Cardiac septum (tissue), 1 donor: Measurements from ENCODE around the gene SYT2. TPM values are rescaled to one million over a fixed set of nuclear protein-coding genes. Genes with fewer than 3 reads are reported as not detected.
"Not testable (repeated sequence)": the region's sequence is repeated elsewhere in the genome, so short reads cannot be mapped to it uniquely, and the experiment has no call there.

Experiments used
- DNase-seq: peaks from one replicate; pipeline ENCODE4 v3.0.0-alpha.2; 2020; ENCODE audit warnings: low spot score
- intact Hi-C: fragments of 100-400 bp; cut with DNase I; formaldehyde crosslinking; loops from one replicate; pipeline ENCODE4 v1.14.0; 2022
- total RNA-seq: library from RNA; stranded (reverse); fragmentation: NEBNext Ultra II Directional; extraction: Animal tissue kit (Norgen Biotek cat#: 25700); gene quantifications from one replicate; pipeline ENCODE4 v1.2.1, GENCODE V29; 2021
- donor health status: DM: no; HTN: no; CAD: no.

SYT2 gene
- total RNA-seq, 1 donor from 2014 or later: not detected

- no peak for DNase-seq
- intact Hi-C loops: no loop called here
These were observed 56.2 kb downstream of the SYT2 start for GRCh38 chr1:202654079-202654478.

DNA sequence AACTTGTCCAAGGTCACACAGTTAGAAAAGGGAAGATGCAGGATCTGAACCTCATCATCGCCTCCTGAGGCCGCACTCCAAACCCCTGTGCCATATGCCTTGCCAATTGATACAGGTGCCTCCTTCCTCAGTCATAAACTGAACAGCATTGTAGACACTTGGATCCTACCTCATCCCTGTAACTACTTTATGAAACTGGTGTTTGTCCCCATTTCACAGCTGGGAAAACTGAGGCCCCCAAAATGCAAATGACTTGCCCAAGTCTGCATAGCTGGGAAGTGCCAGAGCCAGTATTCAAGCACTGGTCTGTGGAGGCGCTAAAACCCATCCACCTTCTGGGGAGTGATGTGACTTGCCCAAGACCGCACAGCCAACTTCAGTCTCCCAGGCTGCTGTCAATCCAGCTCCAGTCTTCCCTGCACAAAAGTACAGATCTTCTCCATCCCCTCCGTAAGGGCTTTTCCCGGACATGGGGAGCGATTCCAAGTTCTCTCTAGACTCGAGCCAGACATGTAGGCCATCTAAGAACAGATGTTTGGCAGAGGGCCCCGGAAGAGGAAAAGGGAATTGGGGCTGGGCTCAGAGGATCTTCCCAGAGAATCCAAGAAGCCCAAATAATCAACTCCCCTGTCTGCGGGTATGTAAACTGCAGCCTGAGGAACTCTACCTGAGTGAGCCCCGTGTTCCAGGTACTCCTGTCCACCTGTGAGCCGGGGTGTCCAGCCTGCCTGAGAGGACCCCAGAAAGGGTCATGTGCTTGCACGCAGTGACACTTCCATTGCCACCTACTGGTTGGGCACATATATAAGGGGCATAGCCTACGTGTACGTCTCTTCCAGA is 60.5 kb downstream of the SYT2 start:
- DNase-seq: no peak
- intact Hi-C loops: no loop called here

GRCh38 chr1:202648605-202649226 is 61.5 kb downstream of the SYT2 start:
- intact Hi-C loops: no loop called here
- DNase-seq: no peak

- intact Hi-C loops: no loop called here
These were observed 65.2 kb downstream of the SYT2 start for GRCh38 chr1:202645097-202645476.

GRCh38 chr1:202644219-202645096 is 65.8 kb downstream of the SYT2 start:
- DNase-seq: no peak
- intact Hi-C loops: no loop called here

More at GRCh38 chr1:202645097-202645476, 65.2 kb downstream of the SYT2 start:
- DNase-seq: no peak

- DNase-seq: no peak
- intact Hi-C loops: no loop called here
These were observed 66.6 kb downstream of the SYT2 start for GRCh38 chr1:202643397-202644218.

- intact Hi-C loops: no loop called here
- DNase-seq: no peak
These were observed 67.5 kb downstream of the SYT2 start for GRCh38 chr1:202642619-202643291.

GRCh38 chr1:202642212-202642611 is 68.0 kb downstream of the SYT2 start:
- DNase-seq: no peak
- intact Hi-C loops: no loop called here

DNA sequence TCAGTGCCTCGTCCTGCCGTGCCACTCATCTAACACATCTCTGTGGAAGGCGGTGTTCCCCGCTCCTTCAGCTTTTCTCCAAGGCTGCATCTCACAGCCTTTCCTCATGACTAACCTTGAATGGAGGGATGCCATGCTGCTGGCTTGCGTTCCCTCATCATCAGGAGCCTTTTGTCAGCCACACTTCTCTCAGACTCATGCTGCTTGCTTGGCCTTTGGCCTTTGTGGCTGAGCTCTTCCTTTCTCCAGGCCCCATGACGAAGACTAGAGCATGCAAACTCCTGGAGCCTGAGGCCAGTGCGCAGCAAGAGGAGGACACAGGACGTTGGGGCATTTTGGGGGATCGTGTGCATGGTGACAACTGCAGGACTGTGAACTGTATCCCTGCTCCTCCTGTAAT is 70.8 kb downstream of the SYT2 start:
- no peak for DNase-seq
- intact Hi-C loops: no loop called here

DNA sequence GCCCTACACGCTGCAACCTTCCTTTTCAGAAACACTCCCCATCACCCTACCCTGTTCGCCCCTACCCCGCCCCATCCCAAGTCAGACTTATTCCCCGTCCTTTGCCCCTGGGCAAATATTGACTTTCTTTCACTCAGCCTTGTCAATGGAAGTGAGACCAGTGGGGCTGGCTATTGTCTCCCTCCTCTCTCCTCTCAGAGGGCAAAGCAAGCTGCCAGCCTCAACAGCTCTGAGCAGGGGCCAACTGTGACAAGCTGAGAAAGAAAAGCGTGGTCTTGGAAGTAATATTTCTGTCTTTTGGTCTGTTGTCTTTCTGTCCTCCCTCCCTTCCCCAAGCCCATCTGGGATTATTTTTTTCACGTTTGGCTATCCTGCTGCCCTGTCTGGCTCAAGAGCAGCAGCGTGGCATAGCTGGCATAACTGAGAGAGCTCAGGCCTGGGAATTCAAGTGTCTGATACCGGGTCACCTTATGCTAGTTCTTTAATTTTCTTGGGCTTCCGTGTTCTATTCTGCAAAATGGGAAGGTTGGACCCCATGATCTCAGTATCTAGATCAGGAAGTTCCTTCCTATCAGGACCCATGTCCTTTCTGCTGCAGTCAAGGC is 71.5 kb downstream of the SYT2 start:
- intact Hi-C loops, DNase-seq: not testable (repeated sequence)

DNA sequence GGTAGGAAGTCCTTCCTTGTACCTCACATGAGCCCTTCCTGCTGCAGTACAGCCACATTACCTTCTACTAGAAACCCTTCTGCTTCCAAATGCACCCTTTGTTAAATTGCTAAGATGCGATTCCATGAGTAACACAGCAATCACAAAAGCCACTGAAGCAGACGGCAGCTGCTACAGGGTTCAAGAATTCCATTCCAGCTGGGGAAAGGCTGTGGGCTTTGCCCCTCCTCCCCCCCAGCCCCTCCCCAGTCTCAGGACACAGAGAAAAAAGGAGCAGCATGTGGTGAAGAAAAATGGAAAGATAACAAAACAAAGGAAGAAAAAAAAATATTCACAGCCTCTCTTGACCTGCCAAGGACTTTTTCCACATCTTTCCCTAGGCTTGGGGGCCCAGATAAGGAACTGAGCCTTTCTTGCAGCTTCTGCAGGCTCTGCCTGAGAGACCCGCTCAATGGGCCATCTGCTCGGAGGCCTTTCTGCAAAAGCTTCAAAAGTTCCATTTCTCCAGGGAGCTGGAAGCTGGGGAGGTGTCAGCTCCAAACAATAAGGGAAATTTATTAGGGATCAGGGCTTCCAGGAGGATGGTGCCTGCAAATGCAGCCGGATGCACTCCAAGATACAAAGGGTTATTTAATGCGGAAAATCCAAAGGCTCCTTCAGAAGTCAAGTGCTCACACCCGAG is 72.1 kb downstream of the SYT2 start:
- DNase-seq: no peak

GRCh38 chr1:202637321-202638018 is 72.8 kb downstream of the SYT2 start:
- DNase-seq, intact Hi-C loops: not testable (repeated sequence)

More for the DNA sequence above, 72.1 kb downstream of the SYT2 start:
- intact Hi-C loops: no loop called here

- DNase-seq, intact Hi-C loops: not testable (repeated sequence)
These were observed 74.1 kb downstream of the SYT2 start for GRCh38 chr1:202636171-202636570.

DNA sequence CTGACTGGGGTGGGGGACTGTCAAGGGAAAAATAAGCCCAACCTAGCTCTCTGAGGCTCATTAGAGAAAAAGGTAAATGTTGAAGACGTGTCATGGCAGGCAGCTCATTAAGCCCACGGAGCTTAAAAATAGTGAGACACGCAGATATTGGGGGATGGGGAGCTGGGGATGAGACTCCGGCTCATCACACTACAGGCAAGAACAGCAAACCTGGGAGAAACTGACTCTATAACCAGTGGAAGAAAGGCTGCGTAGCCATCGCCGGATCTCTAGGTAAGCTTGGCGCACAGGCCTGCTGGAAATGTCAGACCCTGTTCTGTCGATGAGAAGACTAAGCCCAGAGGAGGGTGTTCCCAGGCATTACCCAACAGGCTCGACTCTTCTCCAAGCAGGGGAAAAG is 78.0 kb downstream of the SYT2 start:
- intact Hi-C loops: no loop called here
- DNase-seq: peak; percentile 44

DNA sequence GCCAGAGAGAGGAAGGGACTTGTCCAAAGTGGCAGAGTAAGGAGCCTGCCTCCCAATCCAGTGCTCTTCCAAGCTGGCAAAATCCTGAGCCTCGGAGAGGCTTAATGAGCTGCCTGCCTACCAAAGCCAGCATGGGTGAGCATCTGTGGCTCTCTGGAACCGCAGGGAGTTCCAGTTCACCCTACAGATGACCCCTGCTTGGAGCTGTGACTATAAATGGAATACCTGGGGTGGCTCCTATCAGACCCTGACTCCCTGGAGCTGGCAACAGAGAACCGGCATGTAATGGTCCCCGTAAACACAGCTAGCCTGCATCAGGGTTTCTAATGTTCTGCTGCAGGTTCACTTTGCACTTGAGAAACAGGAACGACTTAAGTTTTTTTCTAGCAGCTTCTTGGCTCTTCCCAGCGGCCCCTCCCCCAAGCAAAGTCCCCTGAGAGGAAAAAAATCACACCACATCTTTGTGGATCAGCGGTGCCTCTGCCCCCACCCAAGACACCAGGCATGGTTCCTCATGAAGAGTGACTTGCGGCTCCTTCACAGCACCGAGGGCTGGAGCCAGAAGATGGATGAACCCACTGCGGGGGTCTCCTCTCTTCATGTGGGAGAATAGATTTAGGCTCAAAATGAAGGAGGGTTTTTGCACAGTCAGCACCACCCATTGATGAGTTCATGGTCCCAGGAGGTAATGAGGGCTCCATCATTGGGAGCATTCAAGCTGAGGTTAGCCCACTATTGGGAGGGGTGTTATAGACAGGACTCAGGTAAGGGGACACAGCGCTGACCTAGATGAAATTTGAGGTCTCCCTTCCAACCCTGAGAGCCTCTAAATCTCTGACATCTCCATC is 79.0 kb downstream of the SYT2 start:
- peak; percentile 38 for DNase-seq
- intact Hi-C loops: no loop called here

DNA sequence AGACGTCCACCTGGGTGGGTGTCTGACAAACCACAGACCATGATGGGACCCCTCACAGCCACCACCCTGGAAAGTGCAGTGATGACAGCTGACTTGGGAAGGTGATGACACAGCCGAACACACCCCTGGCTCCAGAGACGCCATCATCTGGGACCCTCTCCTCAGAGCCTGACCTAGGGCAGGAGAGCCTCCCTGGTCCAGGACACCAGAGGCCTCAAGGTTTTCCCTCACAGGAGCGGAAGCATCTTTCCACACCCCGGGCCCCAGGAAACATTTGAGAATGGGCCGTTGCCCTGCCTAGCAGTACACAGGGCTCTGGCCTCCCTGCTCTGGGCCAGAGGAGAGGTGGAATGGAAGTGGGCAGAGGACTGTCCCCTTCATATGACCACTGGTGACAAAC is 79.7 kb downstream of the SYT2 start:
- peak; percentile 60 for DNase-seq
- intact Hi-C loops: no loop called here
